Measurements from ENCODE around the gene COL7A1. TPM values are rescaled to one million over a fixed set of nuclear protein-coding genes. Genes with fewer than 3 reads are reported as not detected.

COL7A1 gene
- polyA plus RNA-seq, 1 donor from 2014 or later = 45.3 TPM

- H3K9ac ChIP-seq (ENCODE audit: low read length) = no peak overlapping the region
- no peak overlapping the region for H3K27ac ChIP-seq (ENCODE audit: low read length)
- no peak overlapping the region for H3K4me2 ChIP-seq (ENCODE audit: low read length)
- H3K79me2 ChIP-seq (replicated peaks; ENCODE audit: insufficient read depth, low read length) = no peaks in the 10 kb centered on the region
- no peaks in the 10 kb centered on the region for H3K36me3 ChIP-seq (ENCODE audit: insufficient read depth, low read length)
- no peak overlapping the region for H3K4me3 ChIP-seq (ENCODE audit: low read length)
- TF ChIP-seq REST (IDR thresholded peaks at IDR 0.05; ENCODE audit: borderline replicate concordance) (no peak), MXI1 (conservative IDR thresholded peaks at IDR 0.05; ENCODE audit: poor library complexity, severe bottlenecking) (no peak), POLR2AphosphoS5 (IDR thresholded peaks at IDR 0.05) (no peak), EZH2 (IDR thresholded peaks at IDR 0.05; ENCODE audit: borderline replicate concordance, insufficient read depth, low read length, poor library complexity, severe bottlenecking) (no peak), SMC3 (conservative IDR thresholded peaks at IDR 0.05; ENCODE audit: poor library complexity) (no peak), CTCF (IDR thresholded peaks at IDR 0.05; ENCODE audit: poor library complexity, severe bottlenecking) (no peak), RAD21 (conservative IDR thresholded peaks at IDR 0.05) (no peak), TAF1 (IDR thresholded peaks at IDR 0.05; ENCODE audit: low read depth) (no peak), EP300 (conservative IDR thresholded peaks at IDR 0.05; ENCODE audit: poor library complexity, severe bottlenecking) (no peak)
- H3K9me2 ChIP-seq (ENCODE audit: insufficient read depth, low read length) = no peaks in the 10 kb centered on the region
- no peaks in the 10 kb centered on the region for H4K20me1 ChIP-seq (ENCODE audit: insufficient read depth)
- no peaks in the 10 kb centered on the region for H3K9me3 ChIP-seq (ENCODE audit: low read length)
- no peak overlapping the region for H2AFZ ChIP-seq (ENCODE audit: low read depth, low read length)
- H3K27me3 ChIP-seq (ENCODE audit: insufficient read depth, low read depth, low read length) = no peaks in the 10 kb centered on the region
- no peaks in the 10 kb centered on the region for H3F3A ChIP-seq (ENCODE audit: insufficient read depth, low read length, poor library complexity, severe bottlenecking)
Measured at GRCh38 chr3:48619541-48620524, 24.7 kb upstream of the COL7A1 start.

- Histone ChIP-seq H3K9ac (ENCODE audit: low read length) (no peak overlapping the region), H3F3A (ENCODE audit: insufficient read depth, low read length, poor library complexity, severe bottlenecking) (no peaks in the 10 kb centered on the region), H3K27ac (ENCODE audit: low read length) (no peak overlapping the region), H3K9me2 (ENCODE audit: insufficient read depth, low read length) (no peaks in the 10 kb centered on the region), H2AFZ (ENCODE audit: low read depth, low read length) (no peak overlapping the region), H4K20me1 (ENCODE audit: insufficient read depth) (no peaks in the 10 kb centered on the region), H3K27me3 (ENCODE audit: insufficient read depth, low read depth, low read length) (no peaks in the 10 kb centered on the region), H3K79me2 (replicated peaks; ENCODE audit: insufficient read depth, low read length) (no peaks in the 10 kb centered on the region), H3K4me2 (ENCODE audit: low read length) (no peak overlapping the region), H3K9me3 (ENCODE audit: low read length) (no peaks in the 10 kb centered on the region), H3K36me3 (ENCODE audit: insufficient read depth, low read length) (no peaks in the 10 kb centered on the region), H3K4me3 (ENCODE audit: low read length) (no peak overlapping the region)
- no peak for TF ChIP-seq TAF1 (IDR thresholded peaks at IDR 0.05; ENCODE audit: low read depth)
- TF ChIP-seq POLR2AphosphoS5 (IDR thresholded peaks at IDR 0.05) = no peak
- no peak for TF ChIP-seq EP300 (conservative IDR thresholded peaks at IDR 0.05; ENCODE audit: poor library complexity, severe bottlenecking)
- TF ChIP-seq CTCF (IDR thresholded peaks at IDR 0.05; ENCODE audit: poor library complexity, severe bottlenecking) = no peak
- no peak for TF ChIP-seq RAD21 (conservative IDR thresholded peaks at IDR 0.05)
- no peak for TF ChIP-seq EZH2 (IDR thresholded peaks at IDR 0.05; ENCODE audit: borderline replicate concordance, insufficient read depth, low read length, poor library complexity, severe bottlenecking)
- no peak for TF ChIP-seq SMC3 (conservative IDR thresholded peaks at IDR 0.05; ENCODE audit: poor library complexity)
- TF ChIP-seq REST (IDR thresholded peaks at IDR 0.05; ENCODE audit: borderline replicate concordance) = no peak
- TF ChIP-seq MXI1 (conservative IDR thresholded peaks at IDR 0.05; ENCODE audit: poor library complexity, severe bottlenecking) = no peak
Measured at GRCh38 chr3:48617559-48617958, 22.4 kb upstream of the COL7A1 start.

Measured in neural cell (in vitro differentiated cells).